PC-9 (cell line): ENCODE data around the gene RALGAPB. TPM values are rescaled to one million over a fixed set of nuclear protein-coding genes. Genes with fewer than 3 reads are reported as not detected.
A peak's percentile ranks its signal among the peaks of the same experiment; 100 is the strongest.

Experiments used
- BruUV-seq: library from RNA; stranded (reverse); fragments of 400-500 nt; replicated peaks from 2 replicates; lab custom pipeline; 2021; lab: Mats Ljungman, UMichigan
- CTCF ChIA-PET: fragments of 300-600 bp; sonication (Branson Sonifier 250); formaldehyde crosslinking; loops from one replicate; lab custom pipeline; 2022; ENCODE audit warnings: antibody characterized with exemption; lab: Charles Lee
- POLR2A ChIA-PET: fragments of 300-600 bp; sonication (Branson Sonifier 250); formaldehyde crosslinking; loops from one replicate; lab custom pipeline; 2022; ENCODE audit warnings: antibody characterized with exemption; ENCODE audit not compliant: unreplicated experiment; lab: Charles Lee
- DNase-seq, 2 experiments: peaks; one replicate each; pipeline versions ENCODE4 v3.0.0 to v3.0.0-alpha.2; 2015 to 2022; ENCODE audit warnings: mixed read lengths in 1 of 2
- H2AFZ ChIP-seq: fragments of 200-600 bp; sonication (generic); 2 replicates; pipeline ENCODE4 v1.8.1; 2017; ENCODE audit warnings: antibody characterized with exemption
- H3F3A ChIP-seq: fragments of 200-600 bp; sonication (generic); 2 replicates; pipeline ENCODE4 v1.8.1; 2017; ENCODE audit warnings: antibody characterized with exemption, mild to moderate bottlenecking, low read depth; ENCODE audit not compliant: insufficient read depth
- H3K27ac ChIP-seq: fragments of 200-600 bp; sonication (generic); 2 replicates; pipeline ENCODE4 v1.6.1; 2016; ENCODE audit warnings: mixed run types
- H3K27me3 ChIP-seq: fragments of 200-600 bp; sonication (generic); 2 replicates; pipeline ENCODE4 v1.6.1; 2016; ENCODE audit warnings: low read depth, mixed run types; ENCODE audit not compliant: insufficient read depth
- H3K36me3 ChIP-seq: fragments of 200-600 bp; sonication (generic); 2 replicates; pipeline ENCODE4 v1.6.1; 2016; ENCODE audit warnings: low read depth, mixed run types
- H3K4me1 ChIP-seq: fragments of 200-600 bp; sonication (generic); replicated peaks from 2 replicates; pipeline ENCODE4 v1.6.1; 2016; ENCODE audit warnings: mixed run types; ENCODE audit not compliant: insufficient read depth
- H3K4me2 ChIP-seq: fragments of 200-600 bp; sonication (generic); 2 replicates; pipeline ENCODE4 v1.6.1; 2017; ENCODE audit warnings: mixed run types
- H3K4me3 ChIP-seq: fragments of 200-600 bp; sonication (generic); 2 replicates; pipeline ENCODE4 v1.6.1; 2016; ENCODE audit warnings: mixed run types
- H3K79me2 ChIP-seq: fragments of 200-600 bp; sonication (generic); 2 replicates; pipeline ENCODE4 v1.6.1; 2017; ENCODE audit warnings: low read depth, mixed run types
- H3K9me2 ChIP-seq: fragments of 200-600 bp; sonication (generic); 2 replicates; pipeline ENCODE4 v1.8.1; 2017; ENCODE audit warnings: mild to moderate bottlenecking; ENCODE audit not compliant: insufficient read depth
- H3K9me3 ChIP-seq: fragments of 200-600 bp; sonication (generic); 2 replicates; pipeline ENCODE4 v1.8.1; 2016; ENCODE audit warnings: low read depth; ENCODE audit not compliant: insufficient read depth
- H4K20me1 ChIP-seq: fragments of 200-600 bp; sonication (generic); 2 replicates; pipeline ENCODE4 v1.8.1; 2017; ENCODE audit not compliant: insufficient read depth
- CTCF ChIP-seq: fragments of 200-600 bp; sonication (generic); conservative IDR thresholded peaks from 2 replicates; pipeline ENCODE4 v1.6.1; 2017; ENCODE audit warnings: mixed run types, antibody characterized with exemption, mild to moderate bottlenecking, moderate library complexity
- EZH2 ChIP-seq: fragments of 200-600 bp; sonication (generic); IDR thresholded peaks from 2 replicates; pipeline ENCODE4 v1.8.0; 2017; ENCODE audit warnings: antibody characterized with exemption, low read depth
- intact Hi-C: fragments of 100-400 bp; cut with micrococcal nuclease; formaldehyde crosslinking; loops from one replicate; pipeline ENCODE4 v1.10.0; 2022; ENCODE audit not compliant: unreplicated experiment
- total RNA-seq: library from RNA; stranded (reverse); gene quantifications from 2 replicates; pipeline ENCODE4 v1.2.3, GENCODE V29; 2021

Gene RALGAPB
- total RNA-seq, 1 experiment from 2014 or later, result 40.2 TPM

- H3K9me2 ChIP-seq, result no peaks in the 10 kb centered on the region
- intact Hi-C loops, result no loop called here
- POLR2A ChIA-PET, result no interaction called here
- H3K4me3 ChIP-seq, result no peak overlapping the region
- no peak overlapping the region for H2AFZ ChIP-seq
- no peaks in the 10 kb centered on the region for H3K36me3 ChIP-seq
- H3K9me3 ChIP-seq, result no peaks in the 10 kb centered on the region
- H3F3A ChIP-seq, result peaks cover 31% of the 10 kb centered on the region
- CTCF ChIA-PET, result no interaction called here
- no peak overlapping the region for H3K27ac ChIP-seq
- no peaks in the 10 kb centered on the region for H3K27me3 ChIP-seq
- no TSS peak for BruUV-seq
- no peak overlapping the region for H3K4me2 ChIP-seq
- DNase-seq, result no peak
- peaks cover 50% of the 10 kb centered on the region for H3K4me1 ChIP-seq
- H4K20me1 ChIP-seq, result no peaks in the 10 kb centered on the region
- no peaks in the 10 kb centered on the region for H3K79me2 ChIP-seq
- TF ChIP-seq CTCF (no peak), EZH2 (no peak)
Measured at GRCh38 chr20:38607351-38607750, 134.7 kb downstream of the RALGAPB start.

GRCh38 chr20:38608188-38608587, 135.5 kb downstream of the RALGAPB start:
- no TSS peak for BruUV-seq

GRCh38 chr20:38609815-38610214, 137.2 kb downstream of the RALGAPB start:
- no peak for TF ChIP-seq EZH2
- TF ChIP-seq CTCF, result no peak
- H3K36me3 ChIP-seq, result no peaks in the 10 kb centered on the region
- H3K9me3 ChIP-seq, result no peaks in the 10 kb centered on the region
- H3K79me2 ChIP-seq, result no peaks in the 10 kb centered on the region
- peaks cover 23% of the 10 kb centered on the region for H3F3A ChIP-seq
- H3K4me1 ChIP-seq, result peaks cover 44% of the 10 kb centered on the region
- no TSS peak for BruUV-seq
- no peak overlapping the region for H3K4me3 ChIP-seq
- H3K4me2 ChIP-seq, result 0 out of 2 replicates have a peak overlapping the region, but pooled peaks have one; percentile 43
- DNase-seq, result no peak
- H2AFZ ChIP-seq, result no peak overlapping the region
- no peaks in the 10 kb centered on the region for H3K27me3 ChIP-seq
- H4K20me1 ChIP-seq, result no peaks in the 10 kb centered on the region
- peak overlapping the region; percentile 59 for H3K27ac ChIP-seq
- H3K9me2 ChIP-seq, result no peaks in the 10 kb centered on the region
- intact Hi-C loops, result no loop called here
- CTCF ChIA-PET, result no interaction called here
- POLR2A ChIA-PET, result interaction anchor here (0.7 kb wide), 1 partner anchor 137 kb away, joined by 4 read pairs; the partner anchor contains the start of gene RALGAPB

More at GRCh38 chr20:38608188-38608587, 135.5 kb downstream of the RALGAPB start:
- ChIA-PET CTCF (no interaction called here), POLR2A (no interaction called here)
- no peaks in the 10 kb centered on the region for H3K9me2 ChIP-seq
- intact Hi-C loops, result no loop called here
- H3K27me3 ChIP-seq, result no peaks in the 10 kb centered on the region
- peaks cover 31% of the 10 kb centered on the region for H3F3A ChIP-seq
- no peak for DNase-seq
- H3K36me3 ChIP-seq, result no peaks in the 10 kb centered on the region
- H3K27ac ChIP-seq, result no peak overlapping the region
- H3K9me3 ChIP-seq, result no peaks in the 10 kb centered on the region
- no peaks in the 10 kb centered on the region for H3K79me2 ChIP-seq
- H4K20me1 ChIP-seq, result no peaks in the 10 kb centered on the region
- no peak overlapping the region for H3K4me2 ChIP-seq
- H3K4me3 ChIP-seq, result no peak overlapping the region
- no peak overlapping the region for H2AFZ ChIP-seq
- TF ChIP-seq EZH2, result no peak
- no peak for TF ChIP-seq CTCF
- H3K4me1 ChIP-seq, result peaks cover 52% of the 10 kb centered on the region
